GM12878 (cell line): ENCODE data around the gene SNED1. TPM values are rescaled to one million over a fixed set of nuclear protein-coding genes. Genes with fewer than 3 reads are reported as not detected.

Experiments
- ATAC-seq: fragments of 200-7000 bp; cut with Tn5 transposase; 3 replicates; pipeline ENCODE4 v1.9.1; 2020; ENCODE audit warnings: mild to moderate bottlenecking, moderate library complexity
- BruUV-seq: library from RNA; stranded (reverse); fragments of 400-500 nt; replicated peaks from 2 replicates; lab custom pipeline; 2021; lab: Mats Ljungman, UMichigan
- CTCF ChIA-PET: fragments of 300-600 bp; sonication (Branson Sonifier 250); formaldehyde crosslinking; extraction: SDS; loops from one replicate; lab custom pipeline; 2021; ENCODE audit warnings: inconsistent platforms; lab: Yijun Ruan, JAX
- POLR2A ChIA-PET: fragments of 350-600 bp; formaldehyde crosslinking; extraction: SDS; loops from one replicate; lab custom pipeline; 2021; ENCODE audit warnings: inconsistent platforms; lab: Charles Lee
- RAD21 ChIA-PET: fragments of 300-600 bp; sonication (Branson Sonifier 250); formaldehyde crosslinking; loops from one replicate; lab custom pipeline; 2023; ENCODE audit warnings: antibody characterized with exemption; ENCODE audit not compliant: unreplicated experiment; lab: Charles Lee
- SMC1A ChIA-PET: fragments of 300-600 bp; sonication (Branson Sonifier 250); formaldehyde crosslinking; loops from one replicate; lab custom pipeline; 2023; ENCODE audit not compliant: unreplicated experiment, uncharacterized antibody; lab: Charles Lee
- DNase-seq: peaks from one replicate; pipeline ENCODE4 v3.0.0-alpha.2; 2011; ENCODE audit warnings: low read depth, low spot score
- FAIRE-seq: peaks from 3 replicates; lab custom pipeline; 2011; peaks lifted over from hg19 to GRCh38; lab: Jason Lieb, UNC
- H2AFZ ChIP-seq: 2 replicates; pipeline ENCODE4 v1.6.0; 2011; ENCODE audit warnings: low read depth, low read length, control low read depth; ENCODE audit not compliant: control insufficient read depth
- H3K27ac ChIP-seq: 2 replicates; pipeline ENCODE4 v1.5.1; 2011; ENCODE audit warnings: control low read depth; ENCODE audit not compliant: control insufficient read depth, insufficient read depth
- H3K27me3 ChIP-seq, 2 experiments: replicated peaks in 1 of 2; 2 replicates each; pipeline versions ENCODE4 v1.6.0 to v1.6.1; 2011; ENCODE audit warnings: low read length in 1 of 2; ENCODE audit not compliant: control insufficient read depth in 2 of 2, insufficient read depth in 2 of 2
- H3K36me3 ChIP-seq, 2 experiments: 2 replicates each; pipeline ENCODE4 v1.5.1; 2011; ENCODE audit warnings: low read length in 1 of 2; ENCODE audit not compliant: control insufficient read depth in 2 of 2, insufficient read depth in 2 of 2
- H3K4me1 ChIP-seq: 2 replicates; pipeline ENCODE4 v1.6.1; 2011; ENCODE audit warnings: mild to moderate bottlenecking, low read length, moderate library complexity, mixed read lengths; ENCODE audit not compliant: control insufficient read depth, insufficient read depth
- H3K4me2 ChIP-seq: 2 replicates; pipeline ENCODE4 v1.6.0; 2011; ENCODE audit warnings: control low read depth; ENCODE audit not compliant: control insufficient read depth, insufficient read depth
- H3K4me3 ChIP-seq: fragments of 200-600 bp; sonication (generic); 2 replicates; pipeline ENCODE4 v1.5.1; 2016
- H3K79me2 ChIP-seq: 2 replicates; pipeline ENCODE4 v1.6.0; 2011; ENCODE audit warnings: low read length; ENCODE audit not compliant: control insufficient read depth, insufficient read depth
- H3K9ac ChIP-seq: 2 replicates; pipeline ENCODE4 v1.8.0; 2011; ENCODE audit warnings: low read length, control low read depth, mixed read lengths; ENCODE audit not compliant: control insufficient read depth, insufficient read depth
- H3K9me3 ChIP-seq: replicated peaks from 3 replicates; pipeline ENCODE4 v1.5.1; 2011; ENCODE audit warnings: mild to moderate bottlenecking, low read length; ENCODE audit not compliant: control insufficient read depth, insufficient read depth
- H4K20me1 ChIP-seq: 2 replicates; pipeline ENCODE4 v1.6.0; 2011; ENCODE audit not compliant: control insufficient read depth, insufficient read depth
- ATF7 ChIP-seq: fragments of 450-650 bp; IDR thresholded peaks from 2 replicates; pipeline ENCODE4 v1.6.1; 2016; ENCODE audit warnings: low read depth, mild to moderate bottlenecking
- NFXL1 ChIP-seq: fragments of 450-650 bp; IDR thresholded peaks from 2 replicates; pipeline ENCODE4 v1.6.1; 2017; ENCODE audit warnings: antibody characterized with exemption, mild to moderate bottlenecking, borderline replicate concordance
- NFYA ChIP-seq: IDR thresholded peaks from 2 replicates; pipeline ENCODE4 v1.6.1; 2011; ENCODE audit warnings: low read depth, mild to moderate bottlenecking, low read length, improper control_type of control experiment, borderline replicate concordance
- RELA ChIP-seq: fragments of 450-650 bp; IDR thresholded peaks from 2 replicates; pipeline ENCODE4 v1.8.0; 2014; ENCODE audit warnings: borderline replicate concordance; ENCODE audit not compliant: partially characterized antibody
- STAT1 ChIP-seq: fragments of 450-650 bp; conservative IDR thresholded peaks from 2 replicates; pipeline ENCODE4 v1.6.1; 2014; ENCODE audit warnings: antibody characterized with exemption, mild to moderate bottlenecking
- SUPT20H ChIP-seq: IDR thresholded peaks from 2 replicates; pipeline ENCODE4 v1.6.1; 2011; ENCODE audit warnings: low read depth, mild to moderate bottlenecking, low read length, moderate library complexity, borderline replicate concordance; ENCODE audit not compliant: control insufficient read depth
- TCF7 ChIP-seq: IDR thresholded peaks from 2 replicates; pipeline ENCODE4 v1.6.1; 2014; ENCODE audit warnings: antibody characterized with exemption, borderline replicate concordance
- ZBTB33 ChIP-seq: fragments of 450-650 bp; IDR thresholded peaks from 2 replicates; pipeline ENCODE4 v1.6.1; 2017; ENCODE audit warnings: mild to moderate bottlenecking
- ZNF207 ChIP-seq: fragments of 450-650 bp; IDR thresholded peaks from 2 replicates; pipeline ENCODE4 v1.6.1; 2014; ENCODE audit warnings: antibody characterized with exemption, mild to moderate bottlenecking, borderline replicate concordance
- ZNF24 ChIP-seq: fragments of 450-650 bp; IDR thresholded peaks from 2 replicates; pipeline ENCODE4 v1.6.1; 2017; ENCODE audit warnings: antibody characterized with exemption, mild to moderate bottlenecking
- ZNF687 ChIP-seq: fragments of 450-650 bp; IDR thresholded peaks from 2 replicates; pipeline ENCODE4 v1.6.1; 2017; ENCODE audit warnings: mild to moderate bottlenecking, moderate library complexity
- WGBS: methylation state at CpG from one replicate; pipeline ENCODE4 v1.1.6; 2016; ENCODE audit warnings: low lambda C conversion rate; ENCODE audit not compliant: insufficient replicate concordance, insufficient coverage; ENCODE audit errors: missing lambda C conversion rate; 5-methylcytosine and 5-hydroxymethylcytosine counted together
- in situ Hi-C: fragments of 300-500 bp; cut with MboI; formaldehyde crosslinking; loops from 9 replicates; pipeline ENCODE4 v1.14.3; 2018; ENCODE audit warnings: mixed read lengths
- intact Hi-C: fragments of 100-400 bp; cut with micrococcal nuclease; formaldehyde crosslinking; loops from one replicate; pipeline ENCODE4 v1.14.2; 2022; ENCODE audit not compliant: unreplicated experiment
- polyA plus RNA-seq, 11 experiments: library from polyadenylated mRNA; depleted of rRNA in 4 of 11; unstranded in 6 of 11; stranded (reverse) in 5 of 11; fragments of >200 nt; fragmentation: Nextera tagmentation in 4 of 11; fragmentation: Illumina TruSeq in 1 of 11; extraction: Ambion mirVana in 4 of 11; extraction: Trizol in 1 of 11; gene quantifications; 1 replicate in 1 of 11; 2 replicates in 10 of 11; pipeline versions ENCODE4 v1.2.1 to v1.2.3, GENCODE V29; 2011 to 2016; ENCODE audit warnings: inconsistent platforms in 2 of 11, missing spikeins in 2 of 11, low read depth in 1 of 11
- total RNA-seq, 4 experiments: library from RNA; depleted of rRNA in 3 of 4; stranded (reverse); fragments of >200 nt in 3 of 4; fragmentation: Illumina TruSeq in 1 of 4; extraction: Trizol in 1 of 4; gene quantifications; 2 replicates each; pipeline versions ENCODE4 v1.2.1 to v1.2.3, GENCODE V29; 2013 to 2021
- TF ChIP-seq, protein P1 (sequence below): fragments of 450-650 bp; IDR thresholded peaks from 2 replicates; pipeline ENCODE4 v1.6.1; 2014; ENCODE audit warnings: mild to moderate bottlenecking

Gene SNED1
- total and polyA plus RNA-seq, 10 of the 15 experiments (the other 5 are each of a cell fraction or from before 2014, with no cell fraction given), result 0.05 to 8.4 (median 3.0) TPM

- TF ChIP-seq, protein P1, sequence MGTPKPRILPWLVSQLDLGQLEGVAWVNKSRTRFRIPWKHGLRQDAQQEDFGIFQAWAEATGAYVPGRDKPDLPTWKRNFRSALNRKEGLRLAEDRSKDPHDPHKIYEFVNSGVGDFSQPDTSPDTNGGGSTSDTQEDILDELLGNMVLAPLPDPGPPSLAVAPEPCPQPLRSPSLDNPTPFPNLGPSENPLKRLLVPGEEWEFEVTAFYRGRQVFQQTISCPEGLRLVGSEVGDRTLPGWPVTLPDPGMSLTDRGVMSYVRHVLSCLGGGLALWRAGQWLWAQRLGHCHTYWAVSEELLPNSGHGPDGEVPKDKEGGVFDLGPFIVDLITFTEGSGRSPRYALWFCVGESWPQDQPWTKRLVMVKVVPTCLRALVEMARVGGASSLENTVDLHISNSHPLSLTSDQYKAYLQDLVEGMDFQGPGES, result no peak
- no peak for TF ChIP-seq RELA
Observed at GRCh38 chr2:241122376-241123002, 124.1 kb downstream of the SNED1 start (continued).

DNA sequence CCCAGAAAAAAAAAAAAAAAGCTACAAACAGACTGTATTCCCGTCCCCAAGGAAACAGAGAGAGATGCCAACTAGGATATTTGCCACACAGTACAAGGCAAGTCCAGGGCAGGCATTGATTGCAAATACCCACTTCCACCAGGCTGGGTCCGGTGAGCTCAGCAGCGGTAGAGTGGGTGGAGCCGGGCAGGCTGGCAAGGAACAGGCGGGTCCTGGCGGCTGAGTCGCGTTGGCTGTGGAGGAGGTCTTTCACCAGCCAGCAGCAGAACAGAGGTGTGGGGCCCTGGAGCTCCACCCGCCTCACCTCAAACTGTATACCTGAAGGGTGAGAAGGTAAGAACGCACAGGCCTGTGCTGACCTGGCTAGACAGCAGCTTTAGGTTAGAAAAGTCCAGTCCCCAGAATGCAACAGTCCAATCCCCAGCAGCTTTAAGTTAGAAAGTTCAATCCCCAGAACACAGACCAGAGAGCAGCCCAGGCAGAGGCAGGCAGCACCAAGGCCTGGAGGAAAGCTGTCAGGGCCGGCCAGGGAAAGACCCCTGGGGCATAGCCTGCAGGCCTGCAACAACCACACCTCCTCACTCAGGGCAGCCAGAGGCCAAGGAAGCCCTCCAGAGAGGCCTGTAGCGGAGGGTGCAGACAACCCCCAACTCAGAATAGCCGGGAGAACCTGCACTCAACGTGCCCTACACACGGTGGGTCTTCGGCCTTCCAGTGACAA lies 125.6 kb downstream of the SNED1 start:
- Histone ChIP-seq H3K4me1 (peaks cover 35% of the 10 kb centered on the region), H3K27me3 (no peaks in the 10 kb centered on the region), H3K79me2 (peaks cover 31% of the 10 kb centered on the region), H3K9ac (no peak overlapping the region), H3K4me3 (no peak overlapping the region), H3K9me3 (peaks cover 3% of the 10 kb centered on the region), H3K27ac (no peak overlapping the region), H3K4me2 (peak overlapping the region; percentile 41; the same call in 1 of the 2 replicates), H3K36me3 (peaks cover 12 to 16% of the 10 kb centered on the region in 2 experiments; a peak in 3 of 4 replicates)
- DNase-seq (no peak), ATAC-seq (no peak), FAIRE-seq (no peak)
- WGBS, result 88% methylated on average over 16 of the region's 16 CpGs
- in situ Hi-C loops (no loop called here), intact Hi-C loops (no loop called here)
- no TSS peak for BruUV-seq
- ChIA-PET CTCF (interaction anchor here (1.4 to 2.1 kb wide), 2 partner anchors 13 to 26 kb away, joined by 5 to 10 read pairs; partner anchors contain the start of gene PASK), SMC1A (interaction anchor here (0.5 to 5.4 kb wide), 3 partner anchors 11 to 664 kb away, joined by 3 to 48 read pairs (median 3); no protein-coding TSS in a partner anchor), POLR2A (interaction anchor here (0.5 to 4.3 kb wide), 6 partner anchors 8 to 640 kb away, joined by 3 to 35 read pairs (median 5); partner anchors contain the start of gene MTERF4), RAD21 (interaction anchor here (1.1 to 2.3 kb wide), 4 partner anchors 12 to 45 kb away, joined by 3 to 11 read pairs (median 4); partner anchors contain the start of gene MTERF4)
- TF ChIP-seq ATF7 (no peak), ZNF687 (0 out of 2 replicates have a peak, but pooled peaks have one; percentile 15), STAT1 (no peak), SUPT20H (no peak), ZNF24 (no peak), NFYA (no peak), TCF7 (no peak), ZNF207 (no peak), ZBTB33 (peak; percentile 95), NFXL1 (no peak)
- TF ChIP-seq, all 136 proteins: peak for 2
- Histone ChIP-seq H4K20me1 (no peaks in the 10 kb centered on the region), H2AFZ (no peak overlapping the region)
